GM12891 (cell line): ENCODE measurements around the gene EFNB1.
"Not testable (repeated sequence)": the region's sequence is repeated elsewhere in the genome, so short reads cannot be mapped to it uniquely, and the experiment has no call there.

ENCODE experiments used
- POLR2A ChIP-seq: IDR thresholded peaks from 2 replicates; pipeline ENCODE4 v1.6.1; 2011; ENCODE audit warnings: low read depth, low read length, control low read depth
- POLR2AphosphoS5 ChIP-seq: IDR thresholded peaks from 2 replicates; pipeline ENCODE4 v1.6.1; 2011; ENCODE audit warnings: low read depth, low read length, control low read depth

- not testable (repeated sequence) for TF ChIP-seq POLR2AphosphoS5, POLR2A
These were observed 42.2 kb upstream of the EFNB1 start for GRCh38 chrX:68786581-68786980.
